Measurements from ENCODE around the gene ACTR10.

ACTR10 gene

GRCh38 chr14:58285132-58285531 is 85.2 kb downstream of the ACTR10 start:
- no peak for TF ChIP-seq NFIC (IDR thresholded peaks at IDR 0.05)
- no peak for TF ChIP-seq EGR1 (IDR thresholded peaks at IDR 0.05)
- TF ChIP-seq RAD21 (IDR thresholded peaks at IDR 0.05; ENCODE audit: low read depth) = no peak
- no peak for TF ChIP-seq REST (IDR thresholded peaks at IDR 0.05; ENCODE audit: low read depth)
- TF ChIP-seq YY1 (IDR thresholded peaks at IDR 0.05; ENCODE audit: low read depth) = no peak
- no peak for TF ChIP-seq EP300 (IDR thresholded peaks at IDR 0.05; ENCODE audit: borderline replicate concordance)
- no peak for TF ChIP-seq FOXM1 (IDR thresholded peaks at IDR 0.05; ENCODE audit: borderline replicate concordance, low read depth)
- no peak for TF ChIP-seq ZBTB7A (IDR thresholded peaks at IDR 0.05; ENCODE audit: low read depth)
- no peak for TF ChIP-seq MAX (IDR thresholded peaks at IDR 0.05)

All from Ishikawa (cell line).